ENCODE measurements around the gene DOCK3. TPM values are rescaled to one million over a fixed set of nuclear protein-coding genes. Genes with fewer than 3 reads are reported as not detected.

The DOCK3 gene
- total RNA-seq, 1 experiment from 2014 or later = 5.6 TPM

- TF ChIP-seq CTCF (IDR thresholded peaks at IDR 0.05) (no peak), MXD4 (CRISPR knock-in tag; IDR thresholded peaks at IDR 0.05; ENCODE audit: borderline replicate concordance) (no peak), ZNF281 (CRISPR knock-in tag; IDR thresholded peaks at IDR 0.05) (no peak), ERG (CRISPR knock-in tag; IDR thresholded peaks at IDR 0.05) (no peak), ARID4B (CRISPR knock-in tag; IDR thresholded peaks at IDR 0.05; ENCODE audit: borderline replicate concordance) (no peak)
Observed at GRCh38 chr3:51110586-51110985, 435.9 kb downstream of the DOCK3 start (continued).

GRCh38 chr3:51122944-51123343 lies 448.2 kb downstream of the DOCK3 start:
- Mint-ChIP-seq H3K4me3 (no peak overlapping the region), H3K36me3 (no peaks in the 10 kb centered on the region)
- no peak for ATAC-seq

More at GRCh38 chr3:51122944-51123343, 448.2 kb downstream of the DOCK3 start:
- no peak for DNase-seq (ENCODE audit: low spot score)
- no peak overlapping the region for H3K27ac Mint-ChIP-seq
- ChIA-PET POLR2A (no interaction called here), CTCF (interaction anchor here (0.8 kb wide), 1 partner anchor 23 kb away, joined by 6 read pairs; no protein-coding TSS in a partner anchor)
- TF ChIP-seq FOXP4 (CRISPR knock-in tag; IDR thresholded peaks at IDR 0.05) (no peak), ZNF423 (CRISPR knock-in tag; IDR thresholded peaks at IDR 0.05) (no peak), E2F4 (CRISPR knock-in tag; IDR thresholded peaks at IDR 0.05; ENCODE audit: borderline replicate concordance, low read depth) (no peak)
- H3K4me1 Mint-ChIP-seq = no peaks in the 10 kb centered on the region
- peaks cover 24% of the 10 kb centered on the region for H3K9me3 Mint-ChIP-seq
- H3K27me3 Mint-ChIP-seq (ENCODE audit: low read depth) = peaks cover 6% of the 10 kb centered on the region

Measured in WTC11 (cell line).